GM23338 (cell line): ENCODE data around the gene PRG3. TPM values are rescaled to one million over a fixed set of nuclear protein-coding genes. Genes with fewer than 3 reads are reported as not detected.

ENCODE experiments used
- ATAC-seq: fragments of 200-7000 bp; cut with Tn5 transposase; 3 replicates; pipeline ENCODE4 v1.9.1; 2020
- DNase-seq: peaks from one replicate; pipeline ENCODE4 v3.0.0-alpha.2; 2015; ENCODE audit warnings: low spot score
- H2AFZ ChIP-seq: fragments of 200-600 bp; sonication (generic); 2 replicates; pipeline ENCODE4 v1.8.0; 2016; ENCODE audit warnings: antibody characterized with exemption, mild to moderate bottlenecking, moderate library complexity
- H3F3A ChIP-seq: fragments of 200-600 bp; sonication (generic); replicated peaks from 2 replicates; pipeline ENCODE4 v1.8.0; 2017; ENCODE audit warnings: antibody characterized with exemption, mixed run types, low read depth
- H3K27ac ChIP-seq: fragments of 200-600 bp; sonication (generic); 2 replicates; pipeline ENCODE4 v1.6.1; 2016; ENCODE audit warnings: low read depth
- H3K27me3 ChIP-seq: fragments of 200-600 bp; sonication (generic); 2 replicates; pipeline ENCODE4 v1.8.0; 2016; ENCODE audit warnings: mild to moderate bottlenecking, mixed run types, moderate library complexity; ENCODE audit not compliant: insufficient read depth
- H3K36me3 ChIP-seq: fragments of 200-600 bp; sonication (generic); 2 replicates; pipeline ENCODE4 v1.8.0; 2016; ENCODE audit warnings: mild to moderate bottlenecking; ENCODE audit not compliant: insufficient read depth
- H3K4me1 ChIP-seq: fragments of 200-600 bp; sonication (generic); 2 replicates; pipeline ENCODE4 v1.8.0; 2016; ENCODE audit warnings: mild to moderate bottlenecking, moderate library complexity; ENCODE audit not compliant: insufficient read depth
- H3K4me2 ChIP-seq: fragments of 200-600 bp; sonication (generic); 2 replicates; pipeline ENCODE4 v1.7.1; 2017; ENCODE audit warnings: mixed run types
- H3K4me3 ChIP-seq: fragments of 200-600 bp; sonication (generic); 2 replicates; pipeline ENCODE4 v1.6.1; 2016; ENCODE audit warnings: mixed run types
- H3K79me2 ChIP-seq: fragments of 200-600 bp; sonication (generic); replicated peaks from 2 replicates; pipeline ENCODE4 v1.8.0; 2017; ENCODE audit warnings: mild to moderate bottlenecking; ENCODE audit not compliant: insufficient read depth
- H3K9me2 ChIP-seq: fragments of 200-600 bp; sonication (generic); 2 replicates; pipeline ENCODE4 v1.8.0; 2017; ENCODE audit not compliant: insufficient read depth
- H4K20me1 ChIP-seq: fragments of 200-600 bp; sonication (generic); replicated peaks from 2 replicates; pipeline ENCODE4 v1.8.0; 2017; ENCODE audit warnings: mild to moderate bottlenecking; ENCODE audit not compliant: insufficient read depth
- H3K27ac Mint-ChIP-seq: 2 replicates; pipeline ENCODE4 v1.8.0; 2020; ENCODE audit warnings: inconsistent platforms, mild to moderate bottlenecking, moderate library complexity, mixed read lengths
- H3K27me3 Mint-ChIP-seq: 3 replicates; pipeline ENCODE4 v1.8.0; 2022; ENCODE audit warnings: low read depth, mild to moderate bottlenecking, moderate library complexity, mixed read lengths, inconsistent platforms; ENCODE audit not compliant: insufficient read depth, poor library complexity
- H3K36me3 Mint-ChIP-seq: 3 replicates; pipeline ENCODE4 v1.8.0; 2021; ENCODE audit warnings: low read depth, mild to moderate bottlenecking, inconsistent platforms, moderate library complexity, mixed read lengths
- H3K4me1 Mint-ChIP-seq: 3 replicates; pipeline ENCODE4 v1.8.0; 2020; ENCODE audit warnings: mild to moderate bottlenecking, inconsistent platforms, mixed read lengths
- H3K4me3 Mint-ChIP-seq: 3 replicates; pipeline ENCODE4 v1.8.0; 2021; ENCODE audit warnings: moderate library complexity, mild to moderate bottlenecking, inconsistent platforms, mixed read lengths
- H3K9me3 Mint-ChIP-seq: 3 replicates; pipeline ENCODE4 v1.8.0; 2020; ENCODE audit warnings: moderate library complexity, mild to moderate bottlenecking, inconsistent platforms, mixed read lengths
- CREB1 ChIP-seq: fragments of 250-450 bp; sonication (Bioruptor Pico); IDR thresholded peaks from 2 replicates; pipeline ENCODE4 v1.5.0; 2020; ENCODE audit warnings: low read depth, mild to moderate bottlenecking, moderate library complexity
- CTCF ChIP-seq, 2 experiments: fragments of 200-600 bp in 1 of 2; sonication (generic) in 1 of 2; conservative IDR thresholded peaks; 2 replicates each; pipeline versions ENCODE4 v1.5.1 to v1.6.1; 2016 to 2017; ENCODE audit warnings: antibody characterized with exemption in 2 of 2, low read depth in 2 of 2, mild to moderate bottlenecking in 2 of 2, moderate library complexity in 1 of 2
- ETS1 ChIP-seq: IDR thresholded peaks from 2 replicates; pipeline ENCODE4 v1.6.1; 2016; ENCODE audit warnings: antibody characterized with exemption
- EZH2 ChIP-seq: fragments of 200-600 bp; sonication (generic); IDR thresholded peaks from one replicate; pipeline ENCODE4 v1.8.0; 2017; ENCODE audit warnings: antibody characterized with exemption, mild to moderate bottlenecking, low read depth; ENCODE audit not compliant: unreplicated experiment
- EZH2phosphoT487 ChIP-seq: fragments of 200-600 bp; sonication (generic); IDR thresholded peaks from one replicate; pipeline ENCODE4 v1.8.1; 2018; ENCODE audit warnings: antibody characterized with exemption; ENCODE audit not compliant: unreplicated experiment
- JUNB ChIP-seq: IDR thresholded peaks from one replicate; pipeline ENCODE4 v1.6.1; 2016; ENCODE audit warnings: antibody characterized with exemption; ENCODE audit not compliant: unreplicated experiment
- NANOG ChIP-seq: IDR thresholded peaks from 2 replicates; pipeline ENCODE4 v1.6.1; 2016; ENCODE audit warnings: antibody characterized with exemption, borderline replicate concordance
- POLR2AphosphoS5 ChIP-seq: IDR thresholded peaks from 2 replicates; pipeline ENCODE4 v1.6.1; 2016; ENCODE audit warnings: antibody characterized with exemption, low read depth
- STAT1 ChIP-seq: IDR thresholded peaks from one replicate; pipeline ENCODE4 v1.6.1; 2016; ENCODE audit warnings: antibody characterized with exemption; ENCODE audit not compliant: unreplicated experiment
- ZNF331 ChIP-seq: fragments of 250-450 bp; sonication (Bioruptor Pico); IDR thresholded peaks from 2 replicates; pipeline ENCODE4 v1.5.0; 2020; ENCODE audit warnings: low read depth, mild to moderate bottlenecking, moderate library complexity
- ZNF462 ChIP-seq: fragments of 250-450 bp; sonication (Bioruptor Pico); IDR thresholded peaks from 2 replicates; pipeline ENCODE4 v1.5.0; 2020; ENCODE audit warnings: mild to moderate bottlenecking, moderate library complexity
- polyA plus RNA-seq: library from polyadenylated mRNA; unstranded; fragments of >200 nt; fragmentation: Nextera tagmentation; extraction: Ambion mirVana; gene quantifications from 2 replicates; pipeline ENCODE4 v1.2.1, GENCODE V29; 2016
- total RNA-seq: library from RNA; depleted of rRNA; stranded (reverse); fragments of >200 nt; shearing (Covaris generic); gene quantifications from 2 replicates; pipeline ENCODE4 v1.2.3, GENCODE V29; 2014

The PRG3 gene
- total and polyA plus RNA-seq, 2 experiments from 2014 or later, result not detected

- H2AFZ ChIP-seq, result no peak overlapping the region
- DNase-seq (no peak), ATAC-seq (no peak)
- Mint-ChIP-seq H3K36me3 (peaks cover 10% of the 10 kb centered on the region; the same call in 1 of the 3 replicates), H3K27me3 (peaks cover 8% of the 10 kb centered on the region), H3K4me1 (no peaks in the 10 kb centered on the region), H3K27ac (no peak overlapping the region), H3K9me3 (no peaks in the 10 kb centered on the region), H3K4me3 (no peak overlapping the region)
- no peak overlapping the region for H3K27ac ChIP-seq
- H3K36me3 ChIP-seq, result no peaks in the 10 kb centered on the region
- no peaks in the 10 kb centered on the region for H4K20me1 ChIP-seq
- H3K27me3 ChIP-seq, result no peaks in the 10 kb centered on the region
- H3K4me3 ChIP-seq, result no peak overlapping the region
- TF ChIP-seq NANOG (no peak), JUNB (no peak), POLR2AphosphoS5 (no peak)
- H3K79me2 ChIP-seq, result no peaks in the 10 kb centered on the region
- no peak overlapping the region for H3K4me2 ChIP-seq
- no peaks in the 10 kb centered on the region for H3F3A ChIP-seq
- H3K4me1 ChIP-seq, result no peaks in the 10 kb centered on the region
- no peaks in the 10 kb centered on the region for H3K9me2 ChIP-seq
Measured at GRCh38 chr11:57402188-57403002, 21.4 kb upstream of the PRG3 start.

- no peak overlapping the region for H3K4me2 ChIP-seq
- peaks cover 2% of the 10 kb centered on the region for H3K27me3 Mint-ChIP-seq
- no peaks in the 10 kb centered on the region for H3K27me3 ChIP-seq
- no peaks in the 10 kb centered on the region for H3K9me3 Mint-ChIP-seq
- no peaks in the 10 kb centered on the region for H3K79me2 ChIP-seq
- H3K36me3 ChIP-seq, result no peaks in the 10 kb centered on the region
- H4K20me1 ChIP-seq, result no peaks in the 10 kb centered on the region
- H3K27ac Mint-ChIP-seq, result no peak overlapping the region
- no peaks in the 10 kb centered on the region; the same call in 1 of the 2 replicates for H3K9me2 ChIP-seq
- no peak overlapping the region for H3K4me3 ChIP-seq
- TF ChIP-seq CREB1, result no peak
- TF ChIP-seq CTCF (conservative IDR thresholded peaks at IDR 0.05; ENCODE audit: low read depth in 2 of 2), result no peak
- TF ChIP-seq POLR2AphosphoS5, result no peak
- TF ChIP-seq ZNF462 (CRISPR knock-in tag), result no peak
- no peak for TF ChIP-seq JUNB
- no peak for TF ChIP-seq ZNF331
- TF ChIP-seq ETS1, result no peak
- TF ChIP-seq STAT1, result no peak
- TF ChIP-seq EZH2phosphoT487, result no peak
- no peak for TF ChIP-seq NANOG
- no peak for TF ChIP-seq EZH2
- no peaks in the 10 kb centered on the region for H3K4me1 ChIP-seq
- H3K27ac ChIP-seq, result no peak overlapping the region
- H3K36me3 Mint-ChIP-seq, result no peaks in the 10 kb centered on the region
- no peaks in the 10 kb centered on the region for H3F3A ChIP-seq
- DNase-seq, result no peak
- no peak overlapping the region for H3K4me3 Mint-ChIP-seq
- no peaks in the 10 kb centered on the region for H3K4me1 Mint-ChIP-seq
- no peak for ATAC-seq
- H2AFZ ChIP-seq, result no peak overlapping the region
Measured at GRCh38 chr11:57399972-57400578, 19.1 kb upstream of the PRG3 start.
